Keratinocyte (primary cell): ENCODE data around the gene ZNF441. TPM values are rescaled to one million over a fixed set of nuclear protein-coding genes. Genes with fewer than 3 reads are reported as not detected.

Experiments
- DNase-seq: peaks from one replicate; pipeline ENCODE4 v3.0.0-alpha.2; 2011; ENCODE audit warnings: low read depth, missing footprints, low spot score
- FAIRE-seq: peaks from 2 replicates; lab custom pipeline; 2011; peaks lifted over from hg19 to GRCh38; lab: Jason Lieb, UNC
- H2AFZ ChIP-seq: 2 replicates; pipeline ENCODE4 v1.6.0; 2012; ENCODE audit warnings: low read length, control low read depth, inconsistent platforms; ENCODE audit not compliant: control insufficient read depth
- H3K27ac ChIP-seq: 2 replicates; pipeline ENCODE4 v1.5.1; 2011; ENCODE audit warnings: low read length; ENCODE audit not compliant: control insufficient read depth, insufficient read depth
- H3K27me3 ChIP-seq: 3 replicates; pipeline ENCODE4 v1.6.0; 2011; ENCODE audit warnings: low read length; ENCODE audit not compliant: control insufficient read depth, insufficient read depth; ENCODE audit errors: extremely low read depth
- H3K36me3 ChIP-seq, 2 experiments: 2 replicates in 1 of 2; 3 replicates in 1 of 2; pipeline ENCODE4 v1.5.1; 2011; ENCODE audit warnings: low read length in 2 of 2, mild to moderate bottlenecking in 1 of 2; ENCODE audit not compliant: control insufficient read depth in 2 of 2, insufficient read depth in 2 of 2; ENCODE audit errors: extremely low read depth in 1 of 2
- H3K4me1 ChIP-seq: 3 replicates; pipeline ENCODE4 v1.5.1; 2011; ENCODE audit warnings: low read length; ENCODE audit not compliant: control insufficient read depth, insufficient read depth; ENCODE audit errors: extremely low read depth
- H3K4me2 ChIP-seq: 3 replicates; pipeline ENCODE4 v1.6.0; 2011; ENCODE audit warnings: low read depth, low read length; ENCODE audit not compliant: control insufficient read depth, insufficient read depth; ENCODE audit errors: extremely low read depth
- H3K4me3 ChIP-seq, 3 experiments: fragments of 200-600 bp in 1 of 3; sonication (generic) in 1 of 3; 2 replicates in 2 of 3; 3 replicates in 1 of 3; pipeline ENCODE4 v1.5.1; 2011 to 2016; ENCODE audit warnings: low read length in 3 of 3, mild to moderate bottlenecking in 3 of 3, control low read depth in 2 of 3, inconsistent platforms in 1 of 3, low read depth in 1 of 3, mixed read lengths in 1 of 3, mixed run types in 1 of 3, moderate library complexity in 1 of 3; ENCODE audit not compliant: control insufficient read depth in 2 of 3, insufficient read depth in 2 of 3; ENCODE audit errors: extremely low read depth in 1 of 3
- H3K79me2 ChIP-seq: 2 replicates; pipeline ENCODE4 v1.6.0; 2012; ENCODE audit warnings: low read length; ENCODE audit not compliant: control insufficient read depth, insufficient read depth
- H3K9ac ChIP-seq: 3 replicates; pipeline ENCODE4 v1.6.0; 2011; ENCODE audit warnings: low read length; ENCODE audit not compliant: control insufficient read depth, insufficient read depth; ENCODE audit errors: extremely low read depth
- H3K9me1 ChIP-seq: 3 replicates; pipeline ENCODE4 v1.6.0; 2011; ENCODE audit warnings: low read length; ENCODE audit not compliant: control insufficient read depth, insufficient read depth; ENCODE audit errors: extremely low read depth
- H3K9me3 ChIP-seq: 2 replicates; pipeline ENCODE4 v1.5.1; 2012; ENCODE audit warnings: low read depth, low read length; ENCODE audit not compliant: control insufficient read depth
- H4K20me1 ChIP-seq: 3 replicates; pipeline ENCODE4 v1.6.0; 2011; ENCODE audit warnings: low read length; ENCODE audit not compliant: control insufficient read depth, insufficient read depth; ENCODE audit errors: extremely low read depth
- CTCF ChIP-seq, 3 experiments: IDR thresholded peaks in 1 of 3; conservative IDR thresholded peaks in 1 of 3; optimal IDR thresholded peaks in 1 of 3; 2 replicates in 2 of 3; 3 replicates in 1 of 3; pipeline versions ENCODE3 to v1.5.1; 2011; ENCODE audit warnings: low read length in 3 of 3, mild to moderate bottlenecking in 3 of 3, moderate library complexity in 2 of 3, control low read depth in 1 of 3, inconsistent platforms in 1 of 3; ENCODE audit not compliant: insufficient read depth in 2 of 3; ENCODE audit errors: extremely low read depth in 1 of 3
- EZH2 ChIP-seq: IDR thresholded peaks from one replicate; pipeline ENCODE4 v1.6.1; 2012; ENCODE audit warnings: inconsistent platforms, mild to moderate bottlenecking, low read length, moderate library complexity
- dilution Hi-C: fragments of 300-500 bp; cut with MboI; formaldehyde crosslinking; loops from one replicate; pipeline ENCODE4 v1.7.0; 2020; ENCODE audit warnings: low sequenced_read_pairs; ENCODE audit not compliant: extremely low pct_ligation_motif_present
- polyA plus RNA-seq, 5 experiments: library from polyadenylated mRNA; depleted of rRNA in 3 of 5; stranded (reverse) in 3 of 5; stranded (forward) in 1 of 5; unstranded in 1 of 5; fragments of >200 nt; gene quantifications; 1 replicate in 1 of 5; 2 replicates in 3 of 5; 3 replicates in 1 of 5; pipeline versions ENCODE4 v1.2.1 to v1.2.3, GENCODE V29; 2011 to 2012; ENCODE audit warnings: missing spikeins in 2 of 5, low read depth in 1 of 5, low replicate concordance in 1 of 5

ZNF441 gene
- polyA plus RNA-seq, 1 donor (not counting 4 experiments of a cell fraction or from before 2014, with no cell fraction given) = 3.1 TPM

GRCh38 chr19:11780431-11781020, 13.7 kb downstream of the ZNF441 start:
- Histone ChIP-seq H4K20me1 (no peaks in the 10 kb centered on the region), H2AFZ (no peak overlapping the region), H3K4me3 (no peak overlapping the region), H3K79me2 (no peaks in the 10 kb centered on the region), H3K27me3 (no peaks in the 10 kb centered on the region), H3K9ac (no peak overlapping the region), H3K4me1 (no peaks in the 10 kb centered on the region), H3K4me2 (no peak overlapping the region), H3K27ac (no peak overlapping the region), H3K9me3 (peaks cover 26% of the 10 kb centered on the region), H3K36me3 (peaks cover 14% of the 10 kb centered on the region in 2 experiments), H3K9me1 (no peaks in the 10 kb centered on the region)
- DNase-seq (no peak), FAIRE-seq (no peak)
- TF ChIP-seq EZH2 (no peak), CTCF (optimal IDR thresholded peaks at IDR 0.05 in 1 of 3, IDR thresholded peaks at IDR 0.05 in 1 of 3, conservative IDR thresholded peaks at IDR 0.05 in 1 of 3; ENCODE audit: extremely low read depth in 1 of 3, insufficient read depth in 2 of 3, low read length in 3 of 3) (no peak)
- dilution Hi-C loops = no loop called here

GRCh38 chr19:11781295-11782057, 14.7 kb downstream of the ZNF441 start:
- FAIRE-seq = no peak
- peaks cover 26% of the 10 kb centered on the region for H3K9me3 ChIP-seq
- no peaks in the 10 kb centered on the region for H3K9me1 ChIP-seq
- no peak overlapping the region for H3K4me2 ChIP-seq
- H3K27me3 ChIP-seq = no peaks in the 10 kb centered on the region
- TF ChIP-seq CTCF (optimal IDR thresholded peaks at IDR 0.05 in 1 of 3, IDR thresholded peaks at IDR 0.05 in 1 of 3, conservative IDR thresholded peaks at IDR 0.05 in 1 of 3; ENCODE audit: extremely low read depth in 1 of 3, insufficient read depth in 2 of 3, low read length in 3 of 3) = no peak
- no peak for TF ChIP-seq EZH2
- dilution Hi-C loops = no loop called here
- H4K20me1 ChIP-seq = no peaks in the 10 kb centered on the region
- no peak for DNase-seq
- no peaks in the 10 kb centered on the region for H3K4me1 ChIP-seq
- no peaks in the 10 kb centered on the region for H3K79me2 ChIP-seq
- no peak overlapping the region for H3K27ac ChIP-seq
- H3K9ac ChIP-seq = no peak overlapping the region
- no peak overlapping the region for H3K4me3 ChIP-seq
- H2AFZ ChIP-seq = no peak overlapping the region
- H3K36me3 ChIP-seq = peaks cover 14% of the 10 kb centered on the region in 2 experiments
